Smooth muscle cell (in vitro differentiated cells): ENCODE results near the gene APEH. TPM values are rescaled to one million over a fixed set of nuclear protein-coding genes. Genes with fewer than 3 reads are reported as not detected.

ENCODE experiments used
- DNase-seq: peaks from one replicate; lab custom pipeline; 2025; ENCODE audit not compliant: unreplicated experiment; lab: John Stamatoyannopoulos, UW
- H2AFZ ChIP-seq: fragments of 200-600 bp; sonication (generic); 2 replicates; pipeline ENCODE4 v1.6.0; 2016; ENCODE audit warnings: antibody characterized with exemption, low read depth, mild to moderate bottlenecking
- H3F3A ChIP-seq: fragments of 200-600 bp; sonication (generic); 2 replicates; pipeline ENCODE4 v1.6.0; 2017; ENCODE audit warnings: antibody characterized with exemption, low read depth
- H3K27ac ChIP-seq: fragments of 200-600 bp; sonication (generic); 2 replicates; pipeline ENCODE4 v1.5.1; 2016; ENCODE audit warnings: low read depth, mild to moderate bottlenecking
- H3K27me3 ChIP-seq: fragments of 200-600 bp; sonication (generic); 2 replicates; pipeline ENCODE4 v1.6.1; 2016; ENCODE audit warnings: low read depth, mild to moderate bottlenecking
- H3K36me3 ChIP-seq: fragments of 200-600 bp; sonication (generic); 2 replicates; pipeline ENCODE4 v1.5.1; 2016; ENCODE audit warnings: low read depth
- H3K4me1 ChIP-seq: fragments of 200-600 bp; sonication (generic); 2 replicates; pipeline ENCODE4 v1.5.1; 2016; ENCODE audit warnings: low read depth
- H3K4me2 ChIP-seq: fragments of 200-600 bp; sonication (generic); 2 replicates; pipeline ENCODE4 v1.6.0; 2016; ENCODE audit warnings: mild to moderate bottlenecking
- H3K4me3 ChIP-seq: fragments of 200-600 bp; sonication (generic); 2 replicates; pipeline ENCODE4 v1.5.1; 2016; ENCODE audit warnings: mild to moderate bottlenecking
- H3K79me2 ChIP-seq: fragments of 200-600 bp; sonication (generic); 2 replicates; pipeline ENCODE4 v1.6.0; 2016; ENCODE audit warnings: low read depth, mild to moderate bottlenecking
- H3K9ac ChIP-seq: fragments of 200-600 bp; sonication (generic); 2 replicates; pipeline ENCODE4 v1.6.0; 2016; ENCODE audit warnings: low read depth
- H3K9me3 ChIP-seq: fragments of 200-600 bp; sonication (generic); replicated peaks from 2 replicates; pipeline ENCODE4 v1.5.1; 2016; ENCODE audit warnings: low read depth
- H4K20me1 ChIP-seq: fragments of 200-600 bp; sonication (generic); 2 replicates; pipeline ENCODE4 v1.6.0; 2016; ENCODE audit warnings: low read depth
- WGBS: methylation state at CpG from one replicate; pipeline ENCODE4 v1.1.7; 2016; ENCODE audit warnings: low lambda C conversion rate; 5-methylcytosine and 5-hydroxymethylcytosine counted together
- polyA plus RNA-seq: library from polyadenylated mRNA; unstranded; fragments of >200 nt; fragmentation: Nextera tagmentation; extraction: Ambion mirVana; gene quantifications from 2 replicates; pipeline ENCODE4 v1.2.1, GENCODE V29; 2016
- total RNA-seq: library from RNA; depleted of rRNA; stranded (reverse); fragments of >200 nt; gene quantifications from 2 replicates; pipeline ENCODE4 v1.2.3, GENCODE V29; 2014
- TF ChIP-seq, protein P1 (sequence below): fragments of 200-600 bp; sonication (generic); IDR thresholded peaks from 2 replicates; pipeline ENCODE4 v1.5.1; 2017; ENCODE audit warnings: borderline replicate concordance, mild to moderate bottlenecking, antibody characterized with exemption; ENCODE audit not compliant: insufficient read depth, poor library complexity, severe bottlenecking

Gene APEH
- total and polyA plus RNA-seq, 2 experiments from 2014 or later, result 69.4 to 91.7 TPM

DNA sequence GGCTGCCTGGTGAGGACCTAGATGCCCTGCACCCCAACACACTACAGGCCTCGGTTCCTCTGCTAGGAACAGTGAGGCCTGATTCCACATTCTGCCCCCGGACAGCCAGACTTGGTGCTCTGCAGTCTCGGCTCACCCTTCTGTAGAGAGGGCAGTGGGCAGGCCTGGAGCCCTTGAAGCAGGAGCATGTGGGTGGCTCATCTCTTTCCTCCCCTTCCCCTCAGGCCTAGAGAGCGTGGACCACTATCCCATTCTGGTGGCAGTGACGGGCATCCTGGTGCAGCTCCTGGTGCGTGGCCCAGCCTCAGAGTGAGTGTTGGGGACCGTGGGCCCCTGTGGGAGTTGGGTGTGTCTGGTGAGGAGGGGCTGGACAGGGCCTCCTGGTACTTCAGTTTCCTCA lies 42.0 kb downstream of the APEH start:
- Histone ChIP-seq H3K36me3 (no peaks in the 10 kb centered on the region), H3K4me2 (no peak overlapping the region), H3K4me3 (no peak overlapping the region), H2AFZ (no peak overlapping the region), H4K20me1 (peaks cover 13% of the 10 kb centered on the region), H3F3A (peaks cover under 1% of the 10 kb centered on the region), H3K27ac (no peak overlapping the region), H3K79me2 (no peaks in the 10 kb centered on the region), H3K4me1 (peaks cover 6% of the 10 kb centered on the region), H3K9ac (no peak overlapping the region), H3K9me3 (no peaks in the 10 kb centered on the region), H3K27me3 (no peaks in the 10 kb centered on the region)
- TF ChIP-seq, protein P1, sequence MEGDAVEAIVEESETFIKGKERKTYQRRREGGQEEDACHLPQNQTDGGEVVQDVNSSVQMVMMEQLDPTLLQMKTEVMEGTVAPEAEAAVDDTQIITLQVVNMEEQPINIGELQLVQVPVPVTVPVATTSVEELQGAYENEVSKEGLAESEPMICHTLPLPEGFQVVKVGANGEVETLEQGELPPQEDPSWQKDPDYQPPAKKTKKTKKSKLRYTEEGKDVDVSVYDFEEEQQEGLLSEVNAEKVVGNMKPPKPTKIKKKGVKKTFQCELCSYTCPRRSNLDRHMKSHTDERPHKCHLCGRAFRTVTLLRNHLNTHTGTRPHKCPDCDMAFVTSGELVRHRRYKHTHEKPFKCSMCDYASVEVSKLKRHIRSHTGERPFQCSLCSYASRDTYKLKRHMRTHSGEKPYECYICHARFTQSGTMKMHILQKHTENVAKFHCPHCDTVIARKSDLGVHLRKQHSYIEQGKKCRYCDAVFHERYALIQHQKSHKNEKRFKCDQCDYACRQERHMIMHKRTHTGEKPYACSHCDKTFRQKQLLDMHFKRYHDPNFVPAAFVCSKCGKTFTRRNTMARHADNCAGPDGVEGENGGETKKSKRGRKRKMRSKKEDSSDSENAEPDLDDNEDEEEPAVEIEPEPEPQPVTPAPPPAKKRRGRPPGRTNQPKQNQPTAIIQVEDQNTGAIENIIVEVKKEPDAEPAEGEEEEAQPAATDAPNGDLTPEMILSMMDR, result no peak
- WGBS, result 98% methylated on average over 7 of the region's 7 CpGs
- no peak for DNase-seq

DNA sequence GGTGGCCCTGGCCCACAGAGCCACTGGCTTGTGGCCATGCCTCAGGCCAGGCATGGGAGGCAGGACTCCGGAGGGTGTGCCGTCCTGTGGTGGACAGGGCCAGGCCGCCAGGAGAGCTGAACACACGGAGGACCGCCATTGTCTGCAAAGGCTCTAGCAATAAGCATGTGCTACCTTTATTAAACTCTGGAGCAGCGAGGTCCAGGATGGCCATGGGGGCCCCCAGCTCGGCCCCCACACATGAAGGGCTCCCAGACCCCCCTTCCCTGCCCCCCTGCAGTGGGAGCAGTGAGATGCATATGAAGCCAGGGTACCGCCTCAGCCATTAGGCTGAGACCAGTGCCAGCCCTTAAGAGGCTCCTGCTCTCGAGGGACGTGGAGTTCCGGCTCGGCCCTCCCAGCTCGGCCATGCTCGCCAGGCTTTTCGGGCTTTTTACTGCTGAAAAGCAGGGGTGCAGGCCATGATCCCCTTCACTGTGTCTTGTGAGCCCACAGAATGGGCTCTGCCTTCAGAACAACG lies 42.6 kb downstream of the APEH start:
- TF ChIP-seq, protein P1, result no peak
- no peak overlapping the region for H3K4me2 ChIP-seq
- no peaks in the 10 kb centered on the region for H3K9me3 ChIP-seq
- no peak overlapping the region for H3K4me3 ChIP-seq
- no peak for DNase-seq
- WGBS, result 97% methylated on average over 16 of the region's 16 CpGs
- H3K4me1 ChIP-seq, result peaks cover 6% of the 10 kb centered on the region
- no peak overlapping the region for H2AFZ ChIP-seq
- peaks cover 4% of the 10 kb centered on the region for H3F3A ChIP-seq
- peaks cover 16% of the 10 kb centered on the region for H4K20me1 ChIP-seq
- H3K27me3 ChIP-seq, result no peaks in the 10 kb centered on the region
- no peaks in the 10 kb centered on the region for H3K36me3 ChIP-seq
- H3K79me2 ChIP-seq, result no peaks in the 10 kb centered on the region
- H3K27ac ChIP-seq, result no peak overlapping the region
- no peak overlapping the region for H3K9ac ChIP-seq

DNA sequence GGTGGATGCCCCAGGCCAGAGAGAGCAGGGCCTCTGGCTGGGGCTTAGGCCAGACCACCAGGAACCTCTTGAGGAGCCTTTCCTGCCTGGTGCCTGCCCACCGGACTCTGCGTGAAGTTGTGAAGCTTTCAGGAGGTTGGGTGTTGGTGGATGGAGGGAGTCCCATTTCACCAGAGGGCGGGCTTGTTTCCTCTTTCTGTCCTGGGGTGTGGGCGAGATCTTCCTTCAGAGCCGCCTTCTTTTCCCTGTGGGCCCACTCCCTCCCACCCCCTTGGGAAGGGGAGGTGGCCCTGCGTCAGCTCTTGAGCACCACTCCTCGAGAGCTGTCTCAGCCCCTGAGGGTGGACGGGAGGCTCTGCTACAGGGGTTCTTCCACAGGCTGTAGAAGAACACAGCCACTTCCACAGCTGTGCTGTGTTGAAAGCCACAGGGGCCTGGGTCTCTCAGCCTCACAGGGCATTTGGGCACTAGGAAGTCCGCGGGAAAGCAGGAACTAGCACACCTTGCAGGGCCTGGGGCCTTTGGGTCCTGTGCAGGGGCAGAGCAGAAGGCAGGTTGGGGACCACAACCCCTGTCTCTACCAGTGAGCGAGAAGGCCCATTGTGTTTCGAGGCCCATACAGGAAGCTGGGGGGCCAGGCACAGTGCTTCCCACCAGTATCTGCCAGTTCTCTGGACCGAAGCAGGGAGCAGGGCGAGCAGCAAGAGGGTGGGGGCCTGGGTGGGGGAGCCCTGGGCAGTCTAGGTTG lies 43.2 kb downstream of the APEH start:
- peaks cover under 1% of the 10 kb centered on the region for H3K79me2 ChIP-seq
- H4K20me1 ChIP-seq, result peaks cover 16% of the 10 kb centered on the region
- no peak overlapping the region for H3K4me3 ChIP-seq
- TF ChIP-seq, protein P1, result no peak
- WGBS, result 97% methylated on average over 14 of the region's 14 CpGs
- H3K4me2 ChIP-seq, result no peak overlapping the region
- no peak for DNase-seq
- no peak overlapping the region for H3K9ac ChIP-seq
- H3K4me1 ChIP-seq, result peaks cover 6% of the 10 kb centered on the region
- peaks cover 4% of the 10 kb centered on the region for H3F3A ChIP-seq
- H2AFZ ChIP-seq, result no peak overlapping the region
- no peak overlapping the region for H3K27ac ChIP-seq
- H3K27me3 ChIP-seq, result no peaks in the 10 kb centered on the region
- H3K9me3 ChIP-seq, result no peaks in the 10 kb centered on the region
- H3K36me3 ChIP-seq, result no peaks in the 10 kb centered on the region
